RPMI8226 (cell line): ENCODE data around the gene ADARB1.
A peak's percentile ranks its signal among the peaks of the same experiment; 100 is the strongest.

Source experiments
- DNase-seq: peaks from one replicate; pipeline ENCODE4 v3.0.0-alpha.2; 2015

The ADARB1 gene

DNA sequence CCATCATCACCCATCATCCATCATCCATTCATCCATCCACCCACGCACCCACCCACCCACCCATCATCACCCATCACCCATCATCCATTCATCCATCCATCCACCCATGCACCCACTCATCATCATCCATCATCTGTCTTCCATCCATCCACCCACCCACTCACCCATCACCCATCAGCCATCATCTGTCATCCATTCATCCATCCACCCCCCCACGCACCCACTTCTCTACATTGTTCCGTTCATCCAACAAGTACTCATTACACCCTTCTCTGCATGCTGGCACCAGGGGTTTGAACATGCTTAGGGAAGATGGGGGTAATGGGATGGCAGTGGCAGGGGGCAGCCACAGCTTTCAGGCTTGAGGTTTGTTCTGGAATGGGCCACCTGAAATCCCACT lies 82.1 kb downstream of the ADARB1 start:
- no peak for DNase-seq

GRCh38 chr21:45157932-45158331 lies 83.6 kb downstream of the ADARB1 start:
- DNase-seq, result no peak

DNA sequence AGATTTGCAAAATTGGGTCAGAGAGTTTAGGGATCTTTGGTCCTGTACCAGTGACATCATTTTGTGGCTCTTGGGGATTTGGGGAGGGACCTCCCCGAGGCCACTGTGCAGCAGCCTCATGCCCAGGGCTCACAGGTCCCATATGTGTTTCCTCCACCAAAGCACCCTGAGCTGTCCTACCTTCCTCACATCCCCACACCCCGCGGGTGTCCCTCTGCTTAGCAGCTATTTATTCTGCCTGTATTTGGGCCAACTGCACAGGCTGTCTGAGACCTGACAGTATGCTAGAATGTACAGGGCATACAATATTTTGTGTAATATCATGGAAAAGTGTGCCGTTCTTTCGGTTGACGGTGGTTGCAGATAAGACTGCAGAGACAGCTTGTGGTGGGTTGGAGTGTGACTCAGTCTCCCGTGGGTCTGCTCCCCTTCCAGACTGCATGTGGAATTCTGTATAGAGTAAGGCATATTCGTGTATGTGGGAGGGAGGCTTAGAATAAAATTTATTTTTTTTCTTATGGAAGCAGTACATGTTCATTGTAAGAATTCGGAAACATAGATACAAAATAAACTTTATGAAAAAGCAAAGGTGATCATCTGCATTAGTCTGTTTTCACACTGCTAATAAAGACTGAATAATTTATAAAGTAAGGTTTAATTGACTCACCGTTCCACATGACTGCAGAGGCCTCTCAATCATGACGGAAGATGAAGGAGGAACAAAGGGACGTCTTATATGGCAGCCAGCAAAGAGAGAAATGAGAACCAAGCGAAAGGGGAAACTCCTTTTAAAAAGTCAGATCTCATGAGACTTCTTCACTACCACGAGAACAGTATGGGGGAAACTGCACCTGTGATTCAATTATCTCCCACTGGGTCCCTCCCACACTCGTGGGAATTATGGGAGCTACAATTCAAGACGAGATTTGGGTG lies 84.4 kb downstream of the ADARB1 start:
- no peak for DNase-seq

GRCh38 chr21:45160198-45160597 lies 85.8 kb downstream of the ADARB1 start:
- DNase-seq, result no peak

GRCh38 chr21:45161038-45161945 lies 86.9 kb downstream of the ADARB1 start:
- no peak for DNase-seq

- no peak for DNase-seq
Measured at GRCh38 chr21:45162115-45162514, 87.7 kb downstream of the ADARB1 start.

- DNase-seq, result no peak
Measured at GRCh38 chr21:45162809-45163208, 88.4 kb downstream of the ADARB1 start.

DNA sequence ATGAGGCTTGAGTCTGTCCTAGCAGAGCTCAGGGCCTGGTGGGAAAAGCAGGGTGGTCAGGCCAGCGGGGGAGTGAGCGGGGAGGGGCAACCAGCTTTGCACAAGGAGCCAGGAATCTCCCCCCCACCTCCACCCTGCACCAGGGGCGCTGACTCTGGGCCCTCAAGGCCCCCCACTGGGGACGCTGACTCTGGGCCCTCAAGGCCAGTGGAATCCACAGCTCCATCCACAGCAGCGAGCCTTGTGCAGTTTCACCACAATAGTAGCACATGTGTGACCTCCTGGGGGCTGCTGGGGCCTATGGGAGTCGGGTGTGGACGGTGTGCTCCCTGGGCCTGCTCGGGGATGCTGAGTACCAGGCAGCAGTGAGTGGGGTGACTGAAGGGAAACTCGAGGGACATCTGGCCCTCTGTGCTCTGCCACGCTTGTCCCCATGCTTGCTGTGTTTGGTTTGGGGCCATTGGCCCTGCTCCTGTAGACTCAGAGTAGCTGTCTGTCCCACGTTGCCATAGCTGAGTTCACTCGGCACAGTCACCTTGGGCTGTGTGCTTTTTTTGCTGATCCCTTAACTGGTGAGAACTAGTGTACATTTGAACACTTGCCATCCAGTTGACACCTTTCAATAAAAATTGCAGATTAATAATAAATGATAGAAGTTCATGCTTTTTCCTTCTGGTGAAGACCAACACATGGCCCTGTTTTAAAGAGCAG lies 89.2 kb downstream of the ADARB1 start:
- DNase-seq, result no peak

- DNase-seq, result no peak
Measured at GRCh38 chr21:45164124-45164511, 89.7 kb downstream of the ADARB1 start.

GRCh38 chr21:45164838-45165237 lies 90.5 kb downstream of the ADARB1 start:
- no peak for DNase-seq

DNA sequence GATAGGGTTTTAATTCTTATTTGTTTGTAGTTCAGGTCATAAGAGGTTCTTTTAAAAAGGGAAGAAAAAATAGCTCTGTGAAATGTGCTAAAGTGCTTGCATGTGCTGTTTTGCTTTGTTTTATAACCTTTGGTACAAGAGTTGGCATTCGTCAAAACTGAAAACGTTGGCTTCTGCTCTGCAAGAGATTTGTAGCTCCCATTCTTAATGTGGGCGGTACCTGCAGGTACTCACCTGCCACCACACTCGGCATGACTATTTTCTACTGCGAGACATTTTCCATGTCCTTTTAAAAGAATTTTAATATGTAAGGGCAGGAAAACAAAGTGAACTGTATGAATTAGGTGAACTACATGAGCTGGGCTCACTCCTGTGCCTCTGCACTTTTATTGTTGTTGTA lies 92.6 kb downstream of the ADARB1 start:
- peak; percentile 68 for DNase-seq

GRCh38 chr21:45167796-45168222 lies 93.4 kb downstream of the ADARB1 start:
- no peak for DNase-seq

DNA sequence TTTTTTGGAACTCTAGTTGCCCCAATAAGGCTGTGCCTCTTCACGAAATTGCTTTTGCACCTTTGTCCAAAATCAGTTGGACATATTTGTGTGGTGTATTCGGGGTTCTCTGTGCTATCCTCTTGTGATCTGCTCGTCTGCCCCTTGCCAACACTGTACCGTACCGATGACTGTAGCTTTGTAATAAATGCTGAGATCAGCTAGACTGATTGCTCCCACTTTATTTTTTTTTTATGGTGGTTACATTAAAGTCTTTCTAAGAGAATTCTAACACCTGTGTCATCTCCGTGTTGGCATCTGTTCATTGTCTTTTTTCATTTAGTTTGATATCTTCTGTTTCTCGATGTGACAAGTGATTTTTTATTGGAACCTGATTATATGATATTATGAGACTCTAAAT lies 94.1 kb downstream of the ADARB1 start:
- DNase-seq, result no peak

GRCh38 chr21:45169001-45169400 lies 94.6 kb downstream of the ADARB1 start:
- DNase-seq, result no peak

DNA sequence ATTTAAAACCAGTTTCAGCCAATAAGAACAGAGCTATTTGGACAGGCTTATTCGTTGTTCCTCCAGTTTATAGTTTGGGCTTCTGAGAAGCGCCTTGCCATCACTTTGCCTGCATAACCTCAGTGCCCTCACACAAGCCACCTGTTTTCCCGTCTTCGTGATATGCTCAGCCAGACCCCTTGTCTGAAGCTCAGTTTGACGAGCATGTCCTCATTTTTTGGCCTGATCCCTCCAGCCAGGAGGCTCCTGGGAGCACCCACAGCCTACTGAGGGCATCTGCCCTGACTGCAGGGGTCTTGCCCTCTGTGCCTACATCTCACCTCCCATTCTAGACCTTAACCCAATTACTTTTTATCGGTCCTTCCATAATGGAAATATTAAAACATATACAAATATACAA lies 95.3 kb downstream of the ADARB1 start:
- no peak for DNase-seq

- no peak for DNase-seq
Measured at GRCh38 chr21:45170987-45171386, 96.6 kb downstream of the ADARB1 start.

GRCh38 chr21:45172420-45172819 lies 98.0 kb downstream of the ADARB1 start:
- DNase-seq, result no peak

DNA sequence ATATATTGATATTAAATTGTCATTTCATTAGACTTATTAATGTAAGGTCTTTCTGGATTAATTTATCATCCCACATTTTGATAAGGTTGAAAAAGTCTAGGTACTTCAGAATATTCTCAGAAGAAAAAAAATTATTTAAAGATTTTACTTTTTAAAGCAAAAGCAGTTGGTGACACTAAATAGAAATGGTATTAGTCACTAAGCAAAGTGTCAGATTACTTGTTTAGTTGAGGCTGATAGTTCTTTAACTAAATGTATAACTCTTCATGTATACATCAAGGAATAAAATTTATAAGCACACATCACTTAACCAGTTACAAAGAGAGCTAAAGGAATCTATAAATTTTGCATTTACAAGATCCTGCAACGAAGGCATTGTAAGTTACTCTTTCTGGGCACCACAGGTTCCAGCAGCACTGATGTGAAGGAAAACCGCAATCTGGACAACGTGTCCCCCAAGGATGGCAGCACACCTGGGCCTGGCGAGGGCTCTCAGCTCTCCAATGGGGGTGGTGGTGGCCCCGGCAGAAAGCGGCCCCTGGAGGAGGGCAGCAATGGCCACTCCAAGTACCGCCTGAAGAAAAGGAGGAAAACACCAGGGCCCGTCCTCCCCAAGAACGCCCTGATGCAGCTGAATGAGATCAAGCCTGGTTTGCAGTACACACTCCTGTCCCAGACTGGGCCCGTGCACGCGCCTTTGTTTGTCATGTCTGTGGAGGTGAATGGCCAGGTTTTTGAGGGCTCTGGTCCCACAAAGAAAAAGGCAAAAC lies 101.1 kb downstream of the ADARB1 start:
- no peak for DNase-seq

- DNase-seq, result no peak
Measured at GRCh38 chr21:45176141-45176540, 101.8 kb downstream of the ADARB1 start.

DNA sequence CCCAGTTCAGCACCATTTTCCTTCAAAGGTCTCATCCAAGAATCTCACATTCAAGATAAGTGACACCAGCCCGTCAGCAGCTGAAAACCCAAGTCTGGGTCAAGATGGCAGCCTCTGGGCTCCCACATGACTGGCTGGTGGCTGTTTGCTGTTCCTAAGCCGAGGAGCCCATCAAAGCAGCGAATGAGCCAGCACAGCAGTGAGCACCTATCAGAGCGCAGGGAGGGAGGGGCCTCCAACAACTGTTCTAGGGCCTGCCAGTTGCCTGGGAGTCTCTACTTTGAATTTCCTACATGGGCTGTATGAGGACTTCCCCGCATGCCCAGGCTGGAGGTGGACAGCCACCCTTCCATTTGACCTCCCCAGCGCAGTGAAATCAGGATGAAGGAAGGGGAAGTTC lies 102.7 kb downstream of the ADARB1 start:
- DNase-seq, result no peak

DNA sequence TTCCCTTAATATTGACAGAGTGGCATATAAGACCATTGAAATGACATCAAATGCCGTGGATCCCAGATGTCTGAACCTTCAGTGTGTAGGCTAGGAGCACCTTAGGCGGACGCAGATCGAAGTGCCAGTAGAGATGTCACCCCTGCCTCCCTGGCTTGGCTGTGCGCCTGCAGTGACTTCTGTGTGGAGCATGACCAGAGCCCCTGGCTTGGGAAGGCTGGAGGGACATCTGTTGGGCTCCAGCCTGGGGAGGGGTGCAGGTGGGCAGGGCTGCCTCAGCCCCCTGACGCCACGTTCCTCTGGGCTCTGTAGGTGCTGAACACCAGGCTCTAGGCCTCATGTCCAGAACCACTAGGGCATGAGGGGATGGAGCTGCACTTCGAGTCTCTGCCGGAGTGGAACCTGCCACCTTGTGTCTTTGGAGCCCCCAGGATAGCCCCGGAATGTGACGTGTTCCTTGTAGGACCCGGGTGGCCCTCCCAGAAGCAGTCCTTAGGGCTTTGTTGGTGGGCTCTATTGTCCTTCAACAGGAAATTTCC lies 103.8 kb downstream of the ADARB1 start:
- DNase-seq, result no peak

- DNase-seq, result no peak
Measured at GRCh38 chr21:45178971-45179370, 104.6 kb downstream of the ADARB1 start.
